Progenitor cell of endocrine pancreas (in vitro differentiated cells): ENCODE results near the gene KLHL17. TPM values are rescaled to one million over a fixed set of nuclear protein-coding genes. Genes with fewer than 3 reads are reported as not detected.
A peak's percentile ranks its signal among the peaks of the same experiment; 100 is the strongest.
"Not testable (repeated sequence)": the region's sequence is repeated elsewhere in the genome, so short reads cannot be mapped to it uniquely, and the experiment has no call there.

Source experiments
- DNase-seq: peaks from one replicate; pipeline ENCODE4 v3.0.0; 2021; ENCODE audit warnings: low spot score; ENCODE audit not compliant: unreplicated experiment
- H3K27ac Mint-ChIP-seq: 2 replicates; pipeline ENCODE4 v1.8.0; 2021; ENCODE audit warnings: mild to moderate bottlenecking, moderate library complexity, mixed read lengths
- H3K27me3 Mint-ChIP-seq: 2 replicates; pipeline ENCODE4 v1.8.0; 2021; ENCODE audit warnings: mixed read lengths
- H3K36me3 Mint-ChIP-seq: 2 replicates; pipeline ENCODE4 v1.8.0; 2022; ENCODE audit warnings: mixed read lengths; ENCODE audit not compliant: insufficient read depth
- H3K4me1 Mint-ChIP-seq: 2 replicates; pipeline ENCODE4 v1.8.0; 2021; ENCODE audit warnings: low read depth, mixed read lengths
- H3K4me3 Mint-ChIP-seq: 2 replicates; pipeline ENCODE4 v1.8.0; 2021; ENCODE audit warnings: low read depth, mild to moderate bottlenecking, moderate library complexity, mixed read lengths
- H3K9me3 Mint-ChIP-seq: 2 replicates; pipeline ENCODE4 v1.8.0; 2021; ENCODE audit warnings: low read depth, mixed read lengths
- CTCF ChIP-seq: fragments of 200-600 bp; sonication (generic); IDR thresholded peaks from one replicate; pipeline ENCODE4 v1.5.0; 2021; ENCODE audit warnings: antibody characterized with exemption, mild to moderate bottlenecking; ENCODE audit not compliant: unreplicated experiment
- total RNA-seq: library from RNA; stranded (reverse); gene quantifications from 2 replicates; pipeline ENCODE4 v1.2.1, GENCODE V29; 2021

KLHL17 gene
- total RNA-seq, 1 donor from 2014 or later: 45.3 TPM

- H3K27me3 Mint-ChIP-seq: peaks cover 45% of the 10 kb centered on the region
- peaks cover 3% of the 10 kb centered on the region for H3K4me1 Mint-ChIP-seq
- no peak overlapping the region for H3K4me3 Mint-ChIP-seq
- TF ChIP-seq CTCF: no peak
- H3K27ac Mint-ChIP-seq: no peak overlapping the region
- DNase-seq: no peak
- H3K36me3 Mint-ChIP-seq: peaks cover 7% of the 10 kb centered on the region
- H3K9me3 Mint-ChIP-seq: peaks cover 18% of the 10 kb centered on the region
These were observed 31.5 kb downstream of the KLHL17 start for GRCh38 chr1:991895-992294.

GRCh38 chr1:992362-992761, 32.0 kb downstream of the KLHL17 start:
- Mint-ChIP-seq H3K4me3 (no peak overlapping the region), H3K27ac (no peak overlapping the region), H3K36me3 (peaks cover 7% of the 10 kb centered on the region), H3K9me3 (peaks cover 18% of the 10 kb centered on the region), H3K27me3 (peaks cover 47% of the 10 kb centered on the region), H3K4me1 (peaks cover 3% of the 10 kb centered on the region)
- TF ChIP-seq CTCF: no peak
- DNase-seq: no peak

- no peak for TF ChIP-seq CTCF
- peaks cover 3% of the 10 kb centered on the region for H3K4me1 Mint-ChIP-seq
- no peak overlapping the region for H3K4me3 Mint-ChIP-seq
- H3K27ac Mint-ChIP-seq: no peak overlapping the region
- H3K36me3 Mint-ChIP-seq: peaks cover 7% of the 10 kb centered on the region
- DNase-seq: no peak
- H3K27me3 Mint-ChIP-seq: peaks cover 40% of the 10 kb centered on the region
- peaks cover 15% of the 10 kb centered on the region for H3K9me3 Mint-ChIP-seq
These were observed 33.1 kb downstream of the KLHL17 start for GRCh38 chr1:993379-993995.

GRCh38 chr1:994546-994945, 34.2 kb downstream of the KLHL17 start:
- H3K27me3 Mint-ChIP-seq: peaks cover 30% of the 10 kb centered on the region
- not testable (repeated sequence) for DNase-seq, H3K27ac Mint-ChIP-seq

GRCh38 chr1:995665-996633, 35.6 kb downstream of the KLHL17 start:
- Mint-ChIP-seq H3K27me3 (peaks cover 24% of the 10 kb centered on the region), H3K9me3 (peaks cover 8% of the 10 kb centered on the region), H3K27ac (no peak overlapping the region), H3K4me3 (peak overlapping the region; percentile 46), H3K4me1 (peaks cover 4% of the 10 kb centered on the region), H3K36me3 (peaks cover 4% of the 10 kb centered on the region)
- TF ChIP-seq CTCF: no peak
- DNase-seq: peak; percentile 14

More at GRCh38 chr1:994546-994945, 34.2 kb downstream of the KLHL17 start:
- not testable (repeated sequence) for H3K9me3 Mint-ChIP-seq, H3K36me3 Mint-ChIP-seq, H3K4me3 Mint-ChIP-seq, H3K4me1 Mint-ChIP-seq
